Osteoblast (primary cell): ENCODE results near the gene ARL17B. TPM values are rescaled to one million over a fixed set of nuclear protein-coding genes. Genes with fewer than 3 reads are reported as not detected.
"Not testable (repeated sequence)": the region's sequence is repeated elsewhere in the genome, so short reads cannot be mapped to it uniquely, and the experiment has no call there.

ENCODE experiments used
- DNase-seq: peaks from one replicate; pipeline ENCODE4 v3.0.0; 2011; ENCODE audit warnings: low spot score, mixed read lengths; ENCODE audit not compliant: insufficient read length; ENCODE audit errors: missing footprints
- H2AFZ ChIP-seq: 2 replicates; pipeline ENCODE4 v1.6.0; 2011; ENCODE audit warnings: mild to moderate bottlenecking, low read length
- H3K27ac ChIP-seq: 2 replicates; pipeline ENCODE4 v1.5.1; 2011; ENCODE audit warnings: mild to moderate bottlenecking, low read depth, low read length, moderate library complexity
- H3K27me3 ChIP-seq: 2 replicates; pipeline ENCODE4 v1.6.0; 2012; ENCODE audit warnings: mild to moderate bottlenecking, control low read depth, inconsistent platforms, low read length, moderate library complexity; ENCODE audit not compliant: insufficient read depth
- H3K36me3 ChIP-seq: 2 replicates; pipeline ENCODE4 v1.5.1; 2011; ENCODE audit warnings: mild to moderate bottlenecking, low read length, control low read depth, moderate library complexity; ENCODE audit not compliant: insufficient read depth
- H3K4me1 ChIP-seq: 2 replicates; pipeline ENCODE4 v1.5.1; 2011; ENCODE audit warnings: mild to moderate bottlenecking, low read length, control low read depth, moderate library complexity; ENCODE audit not compliant: insufficient read depth
- H3K4me2 ChIP-seq: 2 replicates; pipeline ENCODE4 v1.6.0; 2011; ENCODE audit warnings: mild to moderate bottlenecking, low read length; ENCODE audit not compliant: insufficient read depth
- H3K4me3 ChIP-seq: fragments of 200-600 bp; sonication (generic); 3 replicates; pipeline ENCODE4 v1.5.1; 2012; ENCODE audit warnings: mild to moderate bottlenecking, low read length, inconsistent platforms; ENCODE audit not compliant: insufficient read depth
- H3K79me2 ChIP-seq: 2 replicates; pipeline ENCODE4 v1.6.0; 2012; ENCODE audit warnings: mild to moderate bottlenecking, low read length, control low read depth, inconsistent platforms; ENCODE audit not compliant: insufficient read depth
- H3K9me3 ChIP-seq: 2 replicates; pipeline ENCODE4 v1.5.1; 2011; ENCODE audit warnings: low read depth, low read length, control low read depth
- H4K20me1 ChIP-seq: 2 replicates; pipeline ENCODE4 v1.6.0; 2012; ENCODE audit warnings: mild to moderate bottlenecking, low read length, control low read depth; ENCODE audit not compliant: insufficient read depth
- total RNA-seq: library from RNA; depleted of rRNA; stranded (reverse); fragments of >200 nt; gene quantifications from 2 replicates; pipeline ENCODE4 v1.2.3, GENCODE V29; 2012

The ARL17B gene
- total RNA-seq, 1 donor, result 7.6 TPM

- not testable (repeated sequence) for H3K4me1 ChIP-seq, DNase-seq, H2AFZ ChIP-seq, H3K9me3 ChIP-seq, H3K79me2 ChIP-seq, H4K20me1 ChIP-seq, H3K27me3 ChIP-seq, H3K36me3 ChIP-seq, H3K4me3 ChIP-seq, H3K27ac ChIP-seq, H3K4me2 ChIP-seq
Measured at GRCh38 chr17:46244949-46245768, 116.4 kb downstream of the ARL17B start.

GRCh38 chr17:46244339-46244913 lies 117.1 kb downstream of the ARL17B start:
- not testable (repeated sequence) for H2AFZ ChIP-seq, H3K9me3 ChIP-seq, H4K20me1 ChIP-seq, H3K36me3 ChIP-seq, H3K27me3 ChIP-seq, H3K79me2 ChIP-seq, H3K27ac ChIP-seq, H3K4me1 ChIP-seq, H3K4me2 ChIP-seq, DNase-seq, H3K4me3 ChIP-seq

- not testable (repeated sequence) for H3K27ac ChIP-seq, H3K9me3 ChIP-seq, H2AFZ ChIP-seq, DNase-seq, H3K27me3 ChIP-seq, H3K36me3 ChIP-seq, H4K20me1 ChIP-seq, H3K79me2 ChIP-seq, H3K4me3 ChIP-seq, H3K4me2 ChIP-seq, H3K4me1 ChIP-seq
Measured at GRCh38 chr17:46243928-46244327, 117.6 kb downstream of the ARL17B start.

GRCh38 chr17:46243505-46243904 lies 118.1 kb downstream of the ARL17B start:
- not testable (repeated sequence) for H3K4me3 ChIP-seq, H3K79me2 ChIP-seq, H3K4me1 ChIP-seq, H3K27me3 ChIP-seq, DNase-seq, H3K9me3 ChIP-seq, H2AFZ ChIP-seq, H3K36me3 ChIP-seq, H3K4me2 ChIP-seq, H4K20me1 ChIP-seq, H3K27ac ChIP-seq

GRCh38 chr17:46231359-46231758 lies 130.2 kb downstream of the ARL17B start:
- not testable (repeated sequence) for DNase-seq, H3K4me2 ChIP-seq, H2AFZ ChIP-seq

GRCh38 chr17:46225274-46225794 lies 136.2 kb downstream of the ARL17B start:
- Histone ChIP-seq H2AFZ (peak overlapping the region; percentile 86), H3K4me2 (peak overlapping the region; percentile 74), H3K4me3 (peak overlapping the region; percentile 76)
- H3K27me3 ChIP-seq, H3K4me1 ChIP-seq, H3K27ac ChIP-seq, H4K20me1 ChIP-seq, H3K36me3 ChIP-seq, H3K79me2 ChIP-seq, H3K9me3 ChIP-seq: not testable (repeated sequence)
- peak; percentile 99 for DNase-seq

More at GRCh38 chr17:46231359-46231758, 130.2 kb downstream of the ARL17B start:
- not testable (repeated sequence) for H3K4me3 ChIP-seq, H3K9me3 ChIP-seq, H3K27me3 ChIP-seq, H3K4me1 ChIP-seq, H3K36me3 ChIP-seq, H4K20me1 ChIP-seq, H3K27ac ChIP-seq, H3K79me2 ChIP-seq

- H3K9me3 ChIP-seq, H3K36me3 ChIP-seq, H2AFZ ChIP-seq, H3K4me1 ChIP-seq, H3K4me2 ChIP-seq, H3K79me2 ChIP-seq, H4K20me1 ChIP-seq, H3K27me3 ChIP-seq, H3K27ac ChIP-seq: not testable (repeated sequence)
- H3K4me3 ChIP-seq, result peak overlapping the region; percentile 76
- peak; percentile 31 for DNase-seq
Measured at GRCh38 chr17:46224864-46225263, 136.7 kb downstream of the ARL17B start.
